HepG2 (cell line): ENCODE data around the gene ZNF865. TPM values are rescaled to one million over a fixed set of nuclear protein-coding genes. Genes with fewer than 3 reads are reported as not detected.

Source experiments
- BRCA1 ChIP-seq: sonication (generic); formaldehyde crosslinking; IDR thresholded peaks from 2 replicates; pipeline ENCODE4 v1.4.0; 2020; ENCODE audit warnings: missing genetic modification reagents
- CCAR2 ChIP-seq: fragments of 200-400 bp; formaldehyde crosslinking; optimal IDR thresholded peaks from 2 replicates; pipeline ENCODE3; 2018; ENCODE audit warnings: low read depth, mild to moderate bottlenecking, low read length, moderate library complexity
- DDIT3 ChIP-seq: sonication (generic); formaldehyde crosslinking; IDR thresholded peaks from 2 replicates; pipeline ENCODE4 v1.4.0; 2020; ENCODE audit warnings: mild to moderate bottlenecking, missing genetic modification reagents
- ESRRA ChIP-seq: sonication (generic); formaldehyde crosslinking; IDR thresholded peaks from 2 replicates; pipeline ENCODE4 v1.5.1; 2020; ENCODE audit warnings: mild to moderate bottlenecking, low read depth, missing genetic modification reagents
- HOXA9 ChIP-seq: sonication (generic); formaldehyde crosslinking; IDR thresholded peaks from 2 replicates; pipeline ENCODE4 v1.8.1; 2022; ENCODE audit warnings: missing genetic modification reagents, mild to moderate bottlenecking, moderate library complexity, borderline replicate concordance
- ONECUT2 ChIP-seq: sonication (generic); formaldehyde crosslinking; IDR thresholded peaks from 2 replicates; pipeline ENCODE4 v1.4.0; 2020; ENCODE audit warnings: missing genetic modification reagents
- RFXANK ChIP-seq: IDR thresholded peaks from 2 replicates; pipeline ENCODE4 v1.6.1; 2016
- SOX5 ChIP-seq: IDR thresholded peaks from 2 replicates; pipeline ENCODE4 v1.6.1; 2016; ENCODE audit warnings: borderline replicate concordance
- TARDBP ChIP-seq: sonication (generic); formaldehyde crosslinking; IDR thresholded peaks from 2 replicates; pipeline ENCODE4 v1.8.0; 2022; ENCODE audit warnings: mild to moderate bottlenecking, missing genetic modification reagents
- ZFYVE20 ChIP-seq: sonication (generic); formaldehyde crosslinking; IDR thresholded peaks from 2 replicates; pipeline ENCODE4 v1.8.0; 2023; ENCODE audit warnings: low read depth, mild to moderate bottlenecking, moderate library complexity, missing genetic modification reagents, borderline replicate concordance
- ZNF30 ChIP-seq: sonication (generic); formaldehyde crosslinking; IDR thresholded peaks from 2 replicates; pipeline ENCODE4 v1.5.0; 2020; ENCODE audit warnings: mild to moderate bottlenecking, missing genetic modification reagents
- ZNF318 ChIP-seq: sonication (generic); formaldehyde crosslinking; IDR thresholded peaks from 2 replicates; pipeline ENCODE4 v1.4.0; 2020; ENCODE audit warnings: mild to moderate bottlenecking, missing genetic modification reagents
- ZNF460 ChIP-seq: sonication (generic); formaldehyde crosslinking; IDR thresholded peaks from 2 replicates; pipeline ENCODE4 v1.5.1; 2020; ENCODE audit warnings: missing genetic modification reagents, mild to moderate bottlenecking, borderline replicate concordance
- ZNF562 ChIP-seq: sonication (generic); formaldehyde crosslinking; IDR thresholded peaks from 2 replicates; pipeline ENCODE4 v1.8.0; 2022; ENCODE audit warnings: missing genetic modification reagents, borderline replicate concordance
- ZNF747 ChIP-seq: sonication (generic); formaldehyde crosslinking; IDR thresholded peaks from 2 replicates; pipeline ENCODE4 v1.8.1; 2023; ENCODE audit warnings: missing genetic modification reagents, mild to moderate bottlenecking, borderline replicate concordance
- ZSCAN20 ChIP-seq: sonication (generic); formaldehyde crosslinking; IDR thresholded peaks from 2 replicates; pipeline ENCODE4 v1.4.0; 2020; ENCODE audit warnings: missing genetic modification reagents, mild to moderate bottlenecking, borderline replicate concordance
- polyA plus RNA-seq, 8 experiments: library from polyadenylated mRNA; depleted of rRNA in 3 of 8; stranded (reverse) in 7 of 8; unstranded in 1 of 8; fragments of >200 nt; fragmentation: Illumina TruSeq in 4 of 8; extraction: Trizol in 4 of 8; gene quantifications; 2 replicates each; pipeline versions ENCODE4 v1.2.1 to v1.2.3, GENCODE V29; 2011 to 2016; ENCODE audit warnings: low read depth in 4 of 8, missing spikeins in 1 of 8, mixed read lengths in 1 of 8; ENCODE audit not compliant: insufficient read depth in 1 of 8
- total RNA-seq, 5 experiments: library from RNA; depleted of rRNA; stranded (reverse); fragments of >200 nt; fragmentation: Illumina TruSeq; extraction: Trizol; gene quantifications; 2 replicates each; pipeline ENCODE4 v1.2.3, GENCODE V29; 2016; ENCODE audit warnings: low read depth in 1 of 5

ZNF865 gene
- total and polyA plus RNA-seq, 2 of the 13 experiments (the other 11 are each of a cell fraction or from before 2014, with no cell fraction given) = 0.93 to 1.0 TPM

- TF ChIP-seq ZNF318 (CRISPR knock-in tag) = no peak
- TF ChIP-seq BRCA1 (CRISPR knock-in tag) = no peak
- TF ChIP-seq RFXANK = no peak
- no peak for TF ChIP-seq ZNF562 (CRISPR knock-in tag)
- TF ChIP-seq ESRRA (CRISPR knock-in tag) = no peak
- TF ChIP-seq CCAR2 = no peak
- 0 out of 2 replicates have a peak, but pooled peaks have one; percentile 56 for TF ChIP-seq ZNF30 (CRISPR knock-in tag)
- no peak for TF ChIP-seq ONECUT2 (CRISPR knock-in tag)
- TF ChIP-seq ZSCAN20 = no peak
- TF ChIP-seq DDIT3 = no peak
- no peak for TF ChIP-seq SOX5 (CRISPR knock-in tag)
- no peak for TF ChIP-seq ZNF460 (CRISPR knock-in tag)
- TF ChIP-seq ZFYVE20 (CRISPR knock-in tag) = no peak
- 0 out of 2 replicates have a peak, but pooled peaks have one; percentile 25 for TF ChIP-seq TARDBP (CRISPR knock-in tag)
- no peak for TF ChIP-seq ZNF747 (CRISPR knock-in tag)
- no peak for TF ChIP-seq HOXA9 (CRISPR knock-in tag)
These were observed 34.7 kb downstream of the ZNF865 start (continued) for GRCh38 chr19:55640043-55640576.
